ENCODE results near the gene PDZRN3.
A peak's percentile ranks its signal among the peaks of the same experiment; 100 is the strongest.

PDZRN3 gene

DNA sequence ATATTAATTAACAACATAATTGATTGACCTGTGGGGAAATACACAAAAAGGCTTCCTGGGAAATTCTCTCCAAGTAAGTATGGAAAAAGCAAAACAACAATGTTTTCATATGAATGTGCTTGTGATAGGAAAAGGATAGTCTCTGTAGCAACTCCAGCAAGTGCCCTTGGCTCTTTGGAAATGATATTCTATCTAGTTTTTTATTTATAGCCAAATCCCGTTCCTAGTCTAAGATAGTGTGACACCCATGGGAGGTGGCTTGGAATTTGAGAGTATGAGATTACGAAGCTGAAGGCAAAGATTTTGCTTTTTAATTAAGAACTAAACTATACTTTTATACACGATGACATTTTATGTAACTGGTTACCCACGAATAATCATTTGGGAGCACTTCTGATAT is 119.9 kb downstream of the PDZRN3 start:
- Histone ChIP-seq H3K79me1 (ENCODE audit: low read length) (no peaks in the 10 kb centered on the region), H3K9me3 (ENCODE audit: insufficient read depth, low read depth, low read length) (no peaks in the 10 kb centered on the region), H3K4me3 (ENCODE audit: low read depth, low read length) (no peak overlapping the region), H3K4me2 (ENCODE audit: low read length) (no peak overlapping the region), H2BK5ac (ENCODE audit: low read depth, low read length, poor library complexity) (no peak overlapping the region), H2BK12ac (ENCODE audit: low read length) (no peak overlapping the region), H4K91ac (ENCODE audit: low read depth, low read length) (no peak overlapping the region), H3K23ac (ENCODE audit: low read length) (no peak overlapping the region), H3K14ac (ENCODE audit: low read length) (no peak overlapping the region), H3K27me3 (ENCODE audit: insufficient read depth, low read length) (no peaks in the 10 kb centered on the region), H3K36me3 (ENCODE audit: control insufficient read depth in 1 of 2, insufficient read depth in 2 of 2, low read length in 2 of 2) (no peaks in the 10 kb centered on the region), H3K27ac (ENCODE audit: low read depth, low read length) (no peak overlapping the region), H3K4ac (ENCODE audit: low read depth, low read length) (no peak overlapping the region), H4K12ac (ENCODE audit: low read depth, low read length) (no peak overlapping the region), H3K79me2 (ENCODE audit: control insufficient read depth, insufficient read depth, low read length, poor library complexity) (peaks cover 2% of the 10 kb centered on the region), H4K8ac (ENCODE audit: low read depth, low read length) (no peak overlapping the region), H2AFZ (ENCODE audit: insufficient read depth, low read length, poor library complexity) (no peak overlapping the region), H2AK5ac (ENCODE audit: low read length) (no peak overlapping the region), H3K9ac (ENCODE audit: low read length) (no peak overlapping the region), H2BK120ac (ENCODE audit: insufficient read depth, low read length, poor library complexity) (no peak overlapping the region), H3K4me1 (ENCODE audit: control insufficient read depth in 1 of 2, insufficient read depth in 2 of 2, low read length in 2 of 2) (peaks cover 0 to 4% of the 10 kb centered on the region in 2 experiments), H3K18ac (ENCODE audit: low read length) (no peak overlapping the region)
- no CpG with 5 or more reads among the region's 4 CpGs for WGBS (ENCODE audit: extremely low coverage, insufficient coverage, insufficient read length)
- DNase-seq, result no peak

DNA sequence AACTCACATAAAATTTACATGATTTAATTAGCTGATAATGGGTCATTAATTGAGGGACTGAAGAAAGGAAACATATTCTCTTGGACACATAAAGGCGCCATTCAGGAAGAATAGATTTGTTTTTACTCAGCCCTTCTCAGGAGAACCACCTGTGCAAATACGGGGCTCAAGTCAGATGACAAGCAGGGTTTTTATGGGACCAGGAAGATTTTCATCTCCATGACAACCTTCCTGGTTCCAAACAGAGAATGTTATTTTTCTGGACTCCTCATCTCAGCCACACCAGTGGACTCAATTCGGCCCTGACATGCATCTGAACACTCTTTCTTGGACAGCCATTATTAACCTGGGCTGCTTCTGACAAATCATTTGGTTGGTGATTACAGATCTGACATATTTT is 120.5 kb downstream of the PDZRN3 start:
- Histone ChIP-seq H3K4me2 (ENCODE audit: low read length) (no peak overlapping the region), H3K27me3 (ENCODE audit: insufficient read depth, low read length) (no peaks in the 10 kb centered on the region), H4K8ac (ENCODE audit: low read depth, low read length) (no peak overlapping the region), H3K79me2 (ENCODE audit: control insufficient read depth, insufficient read depth, low read length, poor library complexity) (peaks cover 2% of the 10 kb centered on the region), H4K12ac (ENCODE audit: low read depth, low read length) (no peak overlapping the region), H3K4ac (ENCODE audit: low read depth, low read length) (no peak overlapping the region), H3K14ac (ENCODE audit: low read length) (no peak overlapping the region), H3K79me1 (ENCODE audit: low read length) (no peaks in the 10 kb centered on the region), H4K91ac (ENCODE audit: low read depth, low read length) (no peak overlapping the region), H3K23ac (ENCODE audit: low read length) (no peak overlapping the region), H3K4me3 (ENCODE audit: low read depth, low read length) (no peak overlapping the region), H3K36me3 (ENCODE audit: control insufficient read depth in 1 of 2, insufficient read depth in 2 of 2, low read length in 2 of 2) (no peaks in the 10 kb centered on the region), H2AFZ (ENCODE audit: insufficient read depth, low read length, poor library complexity) (no peak overlapping the region), H3K9ac (ENCODE audit: low read length) (no peak overlapping the region), H2AK5ac (ENCODE audit: low read length) (no peak overlapping the region), H3K18ac (ENCODE audit: low read length) (no peak overlapping the region), H3K4me1 (ENCODE audit: control insufficient read depth in 1 of 2, insufficient read depth in 2 of 2, low read length in 2 of 2) (peaks cover 0 to 2% of the 10 kb centered on the region in 2 experiments), H2BK5ac (ENCODE audit: low read depth, low read length, poor library complexity) (no peak overlapping the region), H2BK120ac (ENCODE audit: insufficient read depth, low read length, poor library complexity) (no peak overlapping the region), H3K27ac (ENCODE audit: low read depth, low read length) (no peak overlapping the region), H2BK12ac (ENCODE audit: low read length) (no peak overlapping the region), H3K9me3 (ENCODE audit: insufficient read depth, low read depth, low read length) (no peaks in the 10 kb centered on the region)
- DNase-seq, result no peak
- WGBS (ENCODE audit: extremely low coverage, insufficient coverage, insufficient read length), result no CpG with 5 or more reads among the region's 3 CpGs

DNA sequence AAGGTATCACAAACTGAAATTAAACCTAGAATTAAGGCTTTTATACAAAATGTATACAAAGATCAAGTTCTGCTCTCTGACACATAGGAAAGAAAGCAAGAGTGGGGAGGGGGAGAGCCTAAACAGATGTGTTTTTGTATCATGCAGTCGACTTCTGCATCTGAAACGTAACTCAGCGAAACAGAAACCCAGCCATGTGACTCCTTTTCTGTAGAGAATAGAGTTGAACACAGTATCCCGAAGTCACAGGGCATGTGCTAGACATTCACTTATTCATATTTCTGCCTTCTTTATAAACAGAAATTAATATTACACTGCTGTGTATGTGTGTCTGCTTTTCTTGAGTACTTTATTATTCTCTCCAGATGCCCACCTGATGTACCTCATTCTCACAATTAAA is 121.0 kb downstream of the PDZRN3 start:
- Histone ChIP-seq H3K4me1 (ENCODE audit: control insufficient read depth in 1 of 2, insufficient read depth in 2 of 2, low read length in 2 of 2) (no peaks in the 10 kb centered on the region), H3K4ac (ENCODE audit: low read depth, low read length) (no peak overlapping the region), H3K27me3 (ENCODE audit: insufficient read depth, low read length) (no peaks in the 10 kb centered on the region), H3K14ac (ENCODE audit: low read length) (no peak overlapping the region), H3K36me3 (ENCODE audit: control insufficient read depth in 1 of 2, insufficient read depth in 2 of 2, low read length in 2 of 2) (no peaks in the 10 kb centered on the region), H2AK5ac (ENCODE audit: low read length) (no peak overlapping the region), H4K91ac (ENCODE audit: low read depth, low read length) (no peak overlapping the region), H3K9me3 (ENCODE audit: insufficient read depth, low read depth, low read length) (no peaks in the 10 kb centered on the region), H2BK5ac (ENCODE audit: low read depth, low read length, poor library complexity) (no peak overlapping the region), H2BK12ac (ENCODE audit: low read length) (no peak overlapping the region), H3K79me2 (ENCODE audit: control insufficient read depth, insufficient read depth, low read length, poor library complexity) (no peaks in the 10 kb centered on the region), H3K23ac (ENCODE audit: low read length) (no peak overlapping the region), H3K27ac (ENCODE audit: low read depth, low read length) (no peak overlapping the region), H3K4me2 (ENCODE audit: low read length) (no peak overlapping the region), H2AFZ (ENCODE audit: insufficient read depth, low read length, poor library complexity) (no peak overlapping the region), H3K4me3 (ENCODE audit: low read depth, low read length) (no peak overlapping the region), H4K8ac (ENCODE audit: low read depth, low read length) (no peak overlapping the region), H2BK120ac (ENCODE audit: insufficient read depth, low read length, poor library complexity) (no peak overlapping the region), H3K9ac (ENCODE audit: low read length) (no peak overlapping the region), H3K79me1 (ENCODE audit: low read length) (no peaks in the 10 kb centered on the region), H4K12ac (ENCODE audit: low read depth, low read length) (no peak overlapping the region), H3K18ac (ENCODE audit: low read length) (no peak overlapping the region)
- no peak for DNase-seq
- WGBS (ENCODE audit: extremely low coverage, insufficient coverage, insufficient read length), result no CpG with 5 or more reads among the region's 4 CpGs

DNA sequence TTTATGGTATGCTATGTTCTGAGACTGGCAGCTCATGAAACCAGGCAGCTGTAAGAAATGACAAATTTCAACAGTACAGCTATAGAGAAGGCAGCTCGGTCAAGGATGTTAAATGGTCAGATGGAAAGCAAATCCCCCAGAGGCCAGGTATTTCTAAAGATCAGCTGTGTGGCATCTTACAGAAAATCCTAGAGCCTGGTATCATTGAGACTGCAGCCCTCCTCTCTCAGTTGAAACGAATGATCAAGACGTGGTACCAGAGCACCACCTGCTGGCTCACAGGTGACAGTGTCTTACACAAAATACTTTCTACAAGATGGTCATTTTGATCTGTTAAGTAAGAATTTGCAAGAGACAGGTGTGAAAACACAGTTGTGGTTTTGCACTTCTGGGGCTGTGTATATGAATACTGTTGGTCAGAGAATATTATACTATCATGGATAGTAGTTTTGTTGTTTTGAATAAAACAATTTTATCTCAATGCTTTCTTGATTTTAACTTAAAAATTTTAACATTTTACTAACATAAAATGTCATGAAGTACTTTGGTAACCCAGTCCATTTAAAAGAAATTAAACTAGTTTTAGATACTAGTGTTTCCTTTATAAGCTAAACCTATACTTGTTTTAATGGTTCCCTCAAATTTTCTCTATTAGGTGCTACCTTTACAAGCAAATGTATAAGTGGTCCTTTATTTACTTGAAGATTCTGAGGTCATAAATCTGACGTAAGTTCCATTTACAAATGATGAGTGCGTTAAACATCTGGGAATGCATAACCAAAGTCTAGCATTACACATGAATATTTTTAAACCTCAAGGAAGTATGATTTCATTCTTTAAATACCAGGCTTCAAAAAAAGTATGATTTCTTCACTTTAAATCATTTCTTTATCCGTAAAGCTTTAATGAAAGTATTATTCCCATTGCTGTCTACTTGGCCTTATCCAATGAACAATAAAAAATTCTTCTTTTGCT is 121.8 kb downstream of the PDZRN3 start:
- no peak overlapping the region for H2AFZ ChIP-seq (ENCODE audit: insufficient read depth, low read length, poor library complexity)
- no peak overlapping the region for H3K9ac ChIP-seq (ENCODE audit: low read length)
- no peaks in the 10 kb centered on the region for H3K36me3 ChIP-seq (ENCODE audit: control insufficient read depth in 1 of 2, insufficient read depth in 2 of 2, low read length in 2 of 2)
- no peaks in the 10 kb centered on the region for H3K4me1 ChIP-seq (ENCODE audit: control insufficient read depth in 1 of 2, insufficient read depth in 2 of 2, low read length in 2 of 2)
- H4K12ac ChIP-seq (ENCODE audit: low read depth, low read length), result no peak overlapping the region
- H4K91ac ChIP-seq (ENCODE audit: low read depth, low read length), result no peak overlapping the region
- no peak overlapping the region for H2BK12ac ChIP-seq (ENCODE audit: low read length)
- H3K27ac ChIP-seq (ENCODE audit: low read depth, low read length), result no peak overlapping the region
- no peaks in the 10 kb centered on the region for H3K9me3 ChIP-seq (ENCODE audit: insufficient read depth, low read depth, low read length)
- no peak overlapping the region for H2AK5ac ChIP-seq (ENCODE audit: low read length)
- WGBS (ENCODE audit: extremely low coverage, insufficient coverage, insufficient read length), result no CpG with 5 or more reads among the region's 6 CpGs
- H2BK5ac ChIP-seq (ENCODE audit: low read depth, low read length, poor library complexity), result no peak overlapping the region
- no peak overlapping the region for H3K4me3 ChIP-seq (ENCODE audit: low read depth, low read length)
- H3K14ac ChIP-seq (ENCODE audit: low read length), result no peak overlapping the region
- no peak overlapping the region for H2BK120ac ChIP-seq (ENCODE audit: insufficient read depth, low read length, poor library complexity)
- no peak overlapping the region for H4K8ac ChIP-seq (ENCODE audit: low read depth, low read length)
- no peak overlapping the region for H3K4ac ChIP-seq (ENCODE audit: low read depth, low read length)
- H3K27me3 ChIP-seq (ENCODE audit: insufficient read depth, low read length), result no peaks in the 10 kb centered on the region
- H3K23ac ChIP-seq (ENCODE audit: low read length), result no peak overlapping the region
- peak; percentile 59 to 83 for DNase-seq
- H3K4me2 ChIP-seq (ENCODE audit: low read length), result no peak overlapping the region
- H3K18ac ChIP-seq (ENCODE audit: low read length), result no peak overlapping the region
- H3K79me2 ChIP-seq (ENCODE audit: control insufficient read depth, insufficient read depth, low read length, poor library complexity), result no peaks in the 10 kb centered on the region
- H3K79me1 ChIP-seq (ENCODE audit: low read length), result no peaks in the 10 kb centered on the region
